Esophagus muscularis mucosa (tissue), 4 donors: Measurements from ENCODE around the gene BCAS3. TPM values are rescaled to one million over a fixed set of nuclear protein-coding genes. Genes with fewer than 3 reads are reported as not detected.

Source experiments
- DNase-seq: peaks from one replicate; pipeline ENCODE4 v3.0.0-alpha.2; 2017; ENCODE audit errors: extremely low spot score
- H3K27ac ChIP-seq, 4 donors: fragments of 200-600 bp; sonication (generic); replicated peaks in 1 of 4; 1 replicate in 3 of 4; 2 replicates in 1 of 4; pipeline ENCODE4 v1.5.1; 2016 to 2019; ENCODE audit warnings: mild to moderate bottlenecking in 1 of 4
- H3K27me3 ChIP-seq, 4 donors: fragments of 200-600 bp; sonication (generic); one replicate each; pipeline versions ENCODE4 v1.5.1 to v1.6.0; 2016 to 2019
- H3K36me3 ChIP-seq, 4 donors: fragments of 200-600 bp; sonication (generic); one replicate each; pipeline ENCODE4 v1.5.1; 2016 to 2019
- H3K4me1 ChIP-seq, 4 donors: fragments of 200-600 bp; sonication (generic); one replicate each; pipeline ENCODE4 v1.5.1; 2016 to 2019
- H3K4me3 ChIP-seq, 4 donors: fragments of 200-600 bp; sonication (generic); 1 replicate in 2 of 4; 2 replicates in 2 of 4; pipeline ENCODE4 v1.5.1; 2016 to 2019; ENCODE audit warnings: mild to moderate bottlenecking in 4 of 4, moderate library complexity in 1 of 4
- H3K9me3 ChIP-seq, 4 donors: fragments of 200-600 bp; sonication (generic); 1 replicate in 3 of 4; 2 replicates in 1 of 4; pipeline ENCODE4 v1.5.1; 2016 to 2019
- CTCF ChIP-seq, 3 experiments: fragments of 200-600 bp in 2 of 3; fragments of 450-650 bp in 1 of 3; sonication (generic) in 2 of 3; IDR thresholded peaks; one replicate each; pipeline ENCODE4 v1.5.1; 2017 to 2019; ENCODE audit warnings: antibody characterized with exemption in 3 of 3, mild to moderate bottlenecking in 2 of 3, moderate library complexity in 1 of 3
- EP300 ChIP-seq: sonication (generic); formaldehyde crosslinking; IDR thresholded peaks from one replicate; pipeline ENCODE4 v1.6.1; 2017; ENCODE audit warnings: antibody characterized with exemption
- POLR2A ChIP-seq: fragments of 450-650 bp; IDR thresholded peaks from one replicate; pipeline ENCODE4 v1.6.1; 2017; ENCODE audit warnings: antibody characterized with exemption, moderate library complexity, mild to moderate bottlenecking, low read depth
- POLR2AphosphoS5 ChIP-seq, 2 donors: sonication (generic); formaldehyde crosslinking; IDR thresholded peaks; one replicate each; pipeline ENCODE4 v1.6.1; 2017; ENCODE audit warnings: antibody characterized with exemption in 2 of 2
- WGBS: methylation state at CpG from one replicate; pipeline ENCODE4 v1.1.5; 2018; 5-methylcytosine and 5-hydroxymethylcytosine counted together
- intact Hi-C: fragments of 100-400 bp; cut with DNase I; formaldehyde crosslinking; loops from one replicate; pipeline ENCODE4 v1.15.1; 2023
- total RNA-seq, 4 donors: library from RNA; depleted of rRNA; stranded (reverse); fragments of >200 nt; gene quantifications; one replicate each; pipeline versions ENCODE4 v1.1.0 to v1.2.1, GENCODE V29; 2016

BCAS3 gene
- total RNA-seq, 4 donors from 2014 or later: 17.4 to 25.7 (median 19.5) TPM

- H3K36me3 ChIP-seq: no peaks in the 10 kb centered on the region
- intact Hi-C loops: no loop called here
- no peak overlapping the region for H3K4me3 ChIP-seq
- no peak for DNase-seq
- 95% methylated on average over 2 of the region's 2 CpGs for WGBS
- H3K27me3 ChIP-seq: no peaks in the 10 kb centered on the region
- H3K9me3 ChIP-seq: no peaks in the 10 kb centered on the region
- H3K27ac ChIP-seq: no peak overlapping the region
- peaks cover 0 to 14% (median 7%) of the 10 kb centered on the region in 4 donors for H3K4me1 ChIP-seq
- TF ChIP-seq EP300 (no peak), CTCF (IDR thresholded peaks at IDR 0.05) (no peak), POLR2A (no peak), POLR2AphosphoS5 (IDR thresholded peaks at IDR 0.05) (no peak)
Observed at GRCh38 chr17:60939318-60939717, 261.7 kb downstream of the BCAS3 start.

- Histone ChIP-seq H3K27me3 (no peaks in the 10 kb centered on the region), H3K27ac (peak overlapping the region in 2 of 4 donors; percentile 8 to 39), H3K36me3 (no peaks in the 10 kb centered on the region), H3K9me3 (no peaks in the 10 kb centered on the region), H3K4me1 (peaks cover 0 to 14% (median 7%) of the 10 kb centered on the region in 4 donors), H3K4me3 (no peak overlapping the region)
- TF ChIP-seq POLR2A: no peak
- TF ChIP-seq POLR2AphosphoS5 (IDR thresholded peaks at IDR 0.05): peak; percentile 23 to 32
- WGBS: 39% methylated on average over 5 of the region's 5 CpGs
- no peak for DNase-seq
- intact Hi-C loops: no loop called here
Observed at GRCh38 chr17:60941028-60941427, 263.4 kb downstream of the BCAS3 start.

- intact Hi-C loops: no loop called here
- Histone ChIP-seq H3K4me1 (peaks cover 0 to 14% (median 7%) of the 10 kb centered on the region in 4 donors), H3K27me3 (no peaks in the 10 kb centered on the region), H3K4me3 (no peak overlapping the region), H3K9me3 (no peaks in the 10 kb centered on the region), H3K27ac (peak overlapping the region in 1 of 4 donors; percentile 39), H3K36me3 (no peaks in the 10 kb centered on the region)
- TF ChIP-seq POLR2AphosphoS5 (IDR thresholded peaks at IDR 0.05): no peak
- TF ChIP-seq CTCF (IDR thresholded peaks at IDR 0.05): no peak
- TF ChIP-seq EP300: no peak
- no peak for TF ChIP-seq POLR2A
- DNase-seq: no peak
- WGBS: 70% methylated on average over 2 of the region's 2 CpGs
Observed at GRCh38 chr17:60941571-60941970, 263.9 kb downstream of the BCAS3 start.

GRCh38 chr17:60944751-60945150 lies 267.1 kb downstream of the BCAS3 start:
- H3K27me3 ChIP-seq: no peaks in the 10 kb centered on the region
- TF ChIP-seq CTCF (IDR thresholded peaks at IDR 0.05) (no peak), POLR2AphosphoS5 (IDR thresholded peaks at IDR 0.05) (no peak), EP300 (no peak), POLR2A (no peak)
- H3K27ac ChIP-seq: no peak overlapping the region
- WGBS: 93% methylated on average over 3 of the region's 3 CpGs
- H3K9me3 ChIP-seq: no peaks in the 10 kb centered on the region
- intact Hi-C loops: no loop called here
- H3K36me3 ChIP-seq: no peaks in the 10 kb centered on the region
- H3K4me1 ChIP-seq: peaks cover 0 to 14% (median 7%) of the 10 kb centered on the region in 4 donors
- no peak for DNase-seq
- no peak overlapping the region for H3K4me3 ChIP-seq

GRCh38 chr17:60947100-60947499 lies 269.4 kb downstream of the BCAS3 start:
- 48% methylated on average over 1 of the region's 1 CpG for WGBS
- no peaks in the 10 kb centered on the region for H3K27me3 ChIP-seq
- no peaks in the 10 kb centered on the region for H3K9me3 ChIP-seq
- H3K27ac ChIP-seq: no peak overlapping the region
- no peaks in the 10 kb centered on the region for H3K4me1 ChIP-seq
- H3K4me3 ChIP-seq: no peak overlapping the region
- H3K36me3 ChIP-seq: no peaks in the 10 kb centered on the region
- intact Hi-C loops: no loop called here
- no peak for TF ChIP-seq POLR2AphosphoS5 (IDR thresholded peaks at IDR 0.05)
- TF ChIP-seq POLR2A: no peak
- TF ChIP-seq CTCF (IDR thresholded peaks at IDR 0.05): no peak
- no peak for TF ChIP-seq EP300
- DNase-seq: no peak
